Sigmoid colon (tissue), 7 donors: Measurements from ENCODE around the gene FAM53C. TPM values are rescaled to one million over a fixed set of nuclear protein-coding genes. Genes with fewer than 3 reads are reported as not detected.
A peak's percentile ranks its signal among the peaks of the same experiment; 100 is the strongest.

ENCODE experiments used
- DNase-seq: peaks from one replicate; pipeline ENCODE4 v3.0.0-alpha.2; 2019
- H3K27ac ChIP-seq, 4 donors: fragments of 200-600 bp; sonication (generic); one replicate each; pipeline ENCODE4 v1.5.1; 2016 to 2019; ENCODE audit warnings: mild to moderate bottlenecking in 1 of 4
- H3K27me3 ChIP-seq, 3 donors: fragments of 200-600 bp; sonication (generic); one replicate each; pipeline ENCODE4 v1.5.1; 2019; ENCODE audit warnings: mild to moderate bottlenecking in 1 of 3
- H3K36me3 ChIP-seq, 4 donors: fragments of 200-600 bp; sonication (generic); one replicate each; pipeline ENCODE4 v1.5.1; 2016 to 2019
- H3K4me1 ChIP-seq, 4 donors: fragments of 200-600 bp; sonication (generic); one replicate each; pipeline ENCODE4 v1.5.1; 2017 to 2019
- H3K4me3 ChIP-seq, 4 donors: fragments of 200-600 bp; sonication (generic); one replicate each; pipeline ENCODE4 v1.5.1; 2017 to 2019; ENCODE audit warnings: mild to moderate bottlenecking in 2 of 4, moderate library complexity in 1 of 4
- H3K9me3 ChIP-seq, 4 donors: fragments of 200-600 bp in 3 of 4; sonication (generic) in 3 of 4; one replicate each; pipeline versions ENCODE4 v1.5.1 to v1.6.1; 2013 to 2019
- EP300 ChIP-seq, 4 donors: sonication (generic); formaldehyde crosslinking; IDR thresholded peaks; one replicate each; pipeline ENCODE4 v1.6.1; 2017; ENCODE audit warnings: antibody characterized with exemption in 4 of 4
- POLR2A ChIP-seq, 2 donors: fragments of 450-650 bp; IDR thresholded peaks; one replicate each; pipeline ENCODE4 v1.6.1; 2016; ENCODE audit warnings: antibody characterized with exemption in 2 of 2, mild to moderate bottlenecking in 2 of 2, moderate library complexity in 2 of 2
- POLR2AphosphoS5 ChIP-seq, 4 donors: sonication (generic); formaldehyde crosslinking; IDR thresholded peaks; one replicate each; pipeline ENCODE4 v1.6.1; 2017; ENCODE audit warnings: antibody characterized with exemption in 4 of 4
- WGBS, 2 donors: extraction: QIAGEN DNeasy Blood & Tissue Kit; methylation state at CpG; one replicate each; pipeline ENCODE4 v1.1.7; 2013; 5-methylcytosine and 5-hydroxymethylcytosine counted together
- intact Hi-C: fragments of 100-400 bp; cut with DNase I; formaldehyde crosslinking; loops from one replicate; pipeline ENCODE4 v1.15.1; 2023
- polyA plus RNA-seq, 3 donors: library from polyadenylated mRNA; stranded (reverse); fragments of 200-250 nt; gene quantifications; one replicate each; pipeline ENCODE4 v1.2.3, GENCODE V29; 2013
- total RNA-seq, 4 donors: library from RNA; depleted of rRNA; stranded (reverse); fragments of >200 nt; gene quantifications; one replicate each; pipeline ENCODE4 v1.1.0, GENCODE V29; 2016
- TF ChIP-seq, protein P1 (sequence below), 4 experiments: fragments of 450-650 bp in 3 of 4; fragments of 200-600 bp in 1 of 4; IDR thresholded peaks; one replicate each; pipeline ENCODE4 v1.5.1; 2016 to 2019; ENCODE audit warnings: antibody characterized with exemption in 4 of 4, mild to moderate bottlenecking in 3 of 4, moderate library complexity in 2 of 4
- donor health status: healthy with polysubstance abuse.
- donor health status: Bipolar disorder and iron deficiency.
- donor health status: healthy.

The FAM53C gene
- total and polyA plus RNA-seq, 7 donors: 6.0 to 28.5 (median 26.8) TPM

DNA sequence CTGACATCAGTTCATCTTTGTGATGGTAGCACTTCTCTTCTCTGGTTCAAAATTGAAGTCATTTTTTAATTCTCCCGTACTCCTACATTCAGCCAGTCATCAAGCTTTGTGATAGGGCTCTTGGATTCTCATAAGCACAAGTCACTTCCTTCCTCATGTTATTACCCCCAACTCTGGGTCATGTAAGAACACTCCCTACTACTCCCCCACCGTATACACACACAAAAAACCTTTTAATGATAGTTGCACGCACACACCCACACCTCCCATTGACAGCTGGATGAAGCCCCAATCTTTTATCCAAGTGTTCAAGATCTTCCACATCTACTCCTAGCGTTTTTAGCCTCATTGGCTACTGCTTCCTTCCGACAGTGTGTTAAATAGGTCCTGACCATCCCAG, 31.2 kb downstream of the FAM53C start:
- H3K27ac ChIP-seq: peak overlapping the region in 1 of 4 donors; percentile 17
- no peaks in the 10 kb centered on the region for H3K9me3 ChIP-seq
- H3K4me1 ChIP-seq: peaks cover 0 to 53% (median 38%) of the 10 kb centered on the region in 4 donors
- 69 to 76% methylated on average over 5 of the region's 5 CpGs for WGBS, 2 donors
- no peaks in the 10 kb centered on the region for H3K27me3 ChIP-seq
- TF ChIP-seq POLR2AphosphoS5 (IDR thresholded peaks at IDR 0.05) (no peak), EP300 (IDR thresholded peaks at IDR 0.05) (no peak), POLR2A (IDR thresholded peaks at IDR 0.05) (no peak)
- TF ChIP-seq, protein P1, sequence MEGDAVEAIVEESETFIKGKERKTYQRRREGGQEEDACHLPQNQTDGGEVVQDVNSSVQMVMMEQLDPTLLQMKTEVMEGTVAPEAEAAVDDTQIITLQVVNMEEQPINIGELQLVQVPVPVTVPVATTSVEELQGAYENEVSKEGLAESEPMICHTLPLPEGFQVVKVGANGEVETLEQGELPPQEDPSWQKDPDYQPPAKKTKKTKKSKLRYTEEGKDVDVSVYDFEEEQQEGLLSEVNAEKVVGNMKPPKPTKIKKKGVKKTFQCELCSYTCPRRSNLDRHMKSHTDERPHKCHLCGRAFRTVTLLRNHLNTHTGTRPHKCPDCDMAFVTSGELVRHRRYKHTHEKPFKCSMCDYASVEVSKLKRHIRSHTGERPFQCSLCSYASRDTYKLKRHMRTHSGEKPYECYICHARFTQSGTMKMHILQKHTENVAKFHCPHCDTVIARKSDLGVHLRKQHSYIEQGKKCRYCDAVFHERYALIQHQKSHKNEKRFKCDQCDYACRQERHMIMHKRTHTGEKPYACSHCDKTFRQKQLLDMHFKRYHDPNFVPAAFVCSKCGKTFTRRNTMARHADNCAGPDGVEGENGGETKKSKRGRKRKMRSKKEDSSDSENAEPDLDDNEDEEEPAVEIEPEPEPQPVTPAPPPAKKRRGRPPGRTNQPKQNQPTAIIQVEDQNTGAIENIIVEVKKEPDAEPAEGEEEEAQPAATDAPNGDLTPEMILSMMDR (IDR thresholded peaks at IDR 0.05): no peak
- intact Hi-C loops: no loop called here
- no peak for DNase-seq
- H3K4me3 ChIP-seq: no peak overlapping the region
- peaks cover 0 to 15% (median 8%) of the 10 kb centered on the region in 4 donors for H3K36me3 ChIP-seq

DNA sequence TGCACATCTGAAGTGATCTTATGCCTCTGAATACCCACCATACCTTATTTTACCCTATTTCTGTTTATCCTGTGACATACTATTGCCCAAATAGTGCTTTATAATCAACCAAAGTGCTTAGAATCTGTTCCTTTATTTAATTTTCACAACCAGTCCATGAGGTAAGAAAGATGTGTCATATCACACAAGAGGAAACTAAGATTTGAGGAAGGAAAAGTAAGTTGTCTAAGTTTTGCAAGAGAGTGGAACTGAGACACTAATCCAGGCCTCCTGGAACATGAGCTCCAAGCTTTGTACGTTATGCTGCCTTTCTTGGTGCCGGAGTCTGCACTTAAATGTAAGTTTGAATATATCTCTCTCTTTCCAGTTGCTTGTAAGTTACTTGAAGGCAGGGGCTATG, 31.6 kb downstream of the FAM53C start:
- H3K4me3 ChIP-seq: no peak overlapping the region
- intact Hi-C loops: no loop called here
- peaks cover 0 to 53% (median 38%) of the 10 kb centered on the region in 4 donors for H3K4me1 ChIP-seq
- peaks cover 0 to 19% (median 13%) of the 10 kb centered on the region in 4 donors for H3K36me3 ChIP-seq
- H3K27ac ChIP-seq: peak overlapping the region in 1 of 4 donors; percentile 17
- no peaks in the 10 kb centered on the region for H3K9me3 ChIP-seq
- no peaks in the 10 kb centered on the region for H3K27me3 ChIP-seq
- TF ChIP-seq, protein P1 (IDR thresholded peaks at IDR 0.05): no peak
- no peak for TF ChIP-seq POLR2AphosphoS5 (IDR thresholded peaks at IDR 0.05)
- WGBS, 2 donors: 68 to 70% methylated on average over 2 of the region's 2 CpGs
- no peak for DNase-seq

DNA sequence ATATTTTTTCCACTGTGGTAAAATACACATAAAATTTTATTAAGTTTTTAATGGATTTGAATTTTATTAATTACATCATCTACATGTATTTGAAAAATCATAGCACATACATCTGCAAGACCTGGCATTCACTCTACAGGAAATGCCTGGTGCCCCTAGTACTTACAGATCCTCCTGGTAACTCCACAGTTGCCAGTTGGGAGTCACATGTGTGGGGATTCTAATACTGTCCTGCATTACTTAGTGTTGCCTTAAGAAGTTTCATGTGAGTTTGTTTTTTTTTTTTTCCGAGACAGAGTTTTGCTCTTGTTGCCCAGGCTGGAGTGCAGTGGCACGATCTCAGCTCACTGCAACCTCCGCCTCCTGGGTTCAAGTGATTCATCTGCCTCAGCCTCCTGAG, 32.5 kb downstream of the FAM53C start:
- H3K4me1 ChIP-seq: peaks cover 0 to 53% (median 38%) of the 10 kb centered on the region in 4 donors

DNA sequence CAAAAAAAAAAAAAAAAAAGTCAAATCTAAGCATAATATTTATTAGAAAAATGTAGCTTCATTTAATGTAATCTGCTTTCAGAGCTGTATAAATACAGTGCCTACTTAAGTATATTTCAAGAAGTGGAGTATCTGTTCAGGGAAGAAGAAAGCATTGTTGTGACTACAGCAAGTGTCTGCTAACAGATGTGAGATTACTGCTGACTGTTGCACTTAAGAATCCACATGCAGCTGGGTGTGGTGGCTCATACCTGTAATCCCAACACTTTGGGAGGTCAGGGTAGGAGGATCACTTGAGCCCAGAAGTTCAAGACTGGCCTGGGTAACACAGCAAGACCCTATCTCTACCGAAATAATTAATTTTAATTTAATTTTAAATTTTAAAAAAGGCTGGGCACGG, 33.4 kb downstream of the FAM53C start:
- TF ChIP-seq, protein P1 (IDR thresholded peaks at IDR 0.05): no peak
- TF ChIP-seq POLR2A (IDR thresholded peaks at IDR 0.05) (no peak), EP300 (IDR thresholded peaks at IDR 0.05) (no peak), POLR2AphosphoS5 (IDR thresholded peaks at IDR 0.05) (no peak)
- intact Hi-C loops: no loop called here
- H3K27ac ChIP-seq: no peak overlapping the region
- peaks cover 0 to 50% (median 34%) of the 10 kb centered on the region in 4 donors for H3K4me1 ChIP-seq
- H3K27me3 ChIP-seq: no peaks in the 10 kb centered on the region
- WGBS, 2 donors: 95% methylated on average over 2 of the region's 2 CpGs
- peaks cover 0 to 37% (median 26%) of the 10 kb centered on the region in 4 donors for H3K36me3 ChIP-seq
- H3K4me3 ChIP-seq: no peak overlapping the region
- no peaks in the 10 kb centered on the region for H3K9me3 ChIP-seq
- no peak for DNase-seq

More for the DNA sequence above, 32.5 kb downstream of the FAM53C start:
- H3K4me3 ChIP-seq: no peak overlapping the region
- no peak for DNase-seq
- intact Hi-C loops: no loop called here
- H3K9me3 ChIP-seq: no peaks in the 10 kb centered on the region
- H3K36me3 ChIP-seq: peaks cover 0 to 28% (median 17%) of the 10 kb centered on the region in 4 donors
- 91 to 94% methylated on average over 3 of the region's 3 CpGs for WGBS, 2 donors
- H3K27me3 ChIP-seq: no peaks in the 10 kb centered on the region
- TF ChIP-seq EP300 (IDR thresholded peaks at IDR 0.05) (no peak), POLR2A (IDR thresholded peaks at IDR 0.05) (no peak)
- TF ChIP-seq, protein P1 (IDR thresholded peaks at IDR 0.05): no peak
- no peak overlapping the region for H3K27ac ChIP-seq

DNA sequence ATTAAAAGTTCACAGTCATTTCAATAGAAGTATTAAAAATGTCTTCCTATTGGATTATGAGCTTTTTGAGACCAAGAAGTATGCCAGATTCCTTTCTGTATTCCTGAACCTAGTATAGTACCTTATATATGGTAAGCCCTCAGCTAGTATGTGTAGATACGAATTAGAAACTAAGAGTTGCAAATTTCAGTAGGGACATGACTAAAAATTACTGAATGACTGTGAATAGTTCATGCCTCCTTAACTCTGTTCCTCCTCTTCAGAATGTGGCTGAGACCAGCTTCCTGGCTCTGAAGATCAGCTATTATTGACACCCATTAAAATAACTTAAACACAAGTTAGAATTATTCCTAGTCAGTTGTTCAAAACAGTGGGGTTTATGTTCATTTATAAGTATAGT, 34.2 kb downstream of the FAM53C start:
- Histone ChIP-seq H3K27me3 (no peaks in the 10 kb centered on the region), H3K27ac (no peak overlapping the region), H3K4me3 (no peak overlapping the region), H3K36me3 (peaks cover 0 to 44% (median 30%) of the 10 kb centered on the region in 4 donors), H3K4me1 (peaks cover 0 to 43% (median 26%) of the 10 kb centered on the region in 4 donors), H3K9me3 (no peaks in the 10 kb centered on the region)
- TF ChIP-seq, protein P1 (IDR thresholded peaks at IDR 0.05): no peak
- WGBS, 2 donors: 75 to 76% methylated on average over 1 of the region's 1 CpG
- no peak for DNase-seq
- intact Hi-C loops: no loop called here
